PC-3 (cell line): ENCODE results near the gene PACSIN1. TPM values are rescaled to one million over a fixed set of nuclear protein-coding genes. Genes with fewer than 3 reads are reported as not detected.

Experiments used
- ATAC-seq: fragments of 200-7000 bp; cut with Tn5 transposase; 2 replicates; pipeline ENCODE4 v1.9.1; 2020; ENCODE audit warnings: mild to moderate bottlenecking, moderate library complexity
- BruUV-seq: library from RNA; stranded (reverse); fragments of 400-500 nt; replicated peaks from 2 replicates; lab custom pipeline; 2021; lab: Mats Ljungman, UMichigan
- CTCF ChIA-PET: fragments of 300-600 bp; sonication (Branson Sonifier 250); formaldehyde crosslinking; loops from one replicate; lab custom pipeline; 2022; ENCODE audit warnings: antibody characterized with exemption; lab: Charles Lee
- POLR2A ChIA-PET: fragments of 300-600 bp; sonication (Branson Sonifier 250); formaldehyde crosslinking; loops from one replicate; lab custom pipeline; 2022; ENCODE audit warnings: antibody characterized with exemption; ENCODE audit not compliant: unreplicated experiment; lab: Charles Lee
- DNase-seq: peaks from one replicate; pipeline ENCODE4 v3.0.0-alpha.2; 2015
- H2AFZ ChIP-seq: fragments of 300-600 bp; sonication (generic); 2 replicates; pipeline ENCODE4 v1.6.0; 2016; ENCODE audit warnings: antibody characterized with exemption, low read length
- H3F3A ChIP-seq: fragments of 300-600 bp; sonication (generic); one replicate; pipeline ENCODE4 v1.6.0; 2017; ENCODE audit warnings: antibody characterized with exemption, low read length, control low read depth, mild to moderate bottlenecking; ENCODE audit not compliant: unreplicated experiment
- H3K27ac ChIP-seq: fragments of 300-600 bp; sonication (generic); 2 replicates; pipeline ENCODE4 v1.5.1; 2016; ENCODE audit warnings: mild to moderate bottlenecking, low read length
- H3K27me3 ChIP-seq: fragments of 300-600 bp; sonication (generic); 2 replicates; pipeline ENCODE4 v1.6.1; 2016; ENCODE audit warnings: low read length, mixed read lengths
- H3K36me3 ChIP-seq: fragments of 300-600 bp; sonication (generic); 2 replicates; pipeline ENCODE4 v1.6.1; 2016; ENCODE audit warnings: low read depth, mixed run types, low read length, mixed read lengths
- H3K4me1 ChIP-seq: fragments of 300-600 bp; sonication (generic); 2 replicates; pipeline ENCODE4 v1.5.1; 2016; ENCODE audit warnings: low read length; ENCODE audit not compliant: insufficient read depth
- H3K4me2 ChIP-seq: fragments of 300-600 bp; sonication (generic); 2 replicates; pipeline ENCODE4 v1.6.0; 2016; ENCODE audit warnings: low read length
- H3K4me3 ChIP-seq: fragments of 300-600 bp; sonication (generic); 2 replicates; pipeline ENCODE4 v1.5.1; 2016; ENCODE audit warnings: mild to moderate bottlenecking, low read length, mixed read lengths
- H3K79me2 ChIP-seq: fragments of 300-600 bp; sonication (generic); 2 replicates; pipeline ENCODE4 v1.6.1; 2017; ENCODE audit warnings: low read length, mixed read lengths
- H3K9ac ChIP-seq: fragments of 300-600 bp; sonication (generic); 2 replicates; pipeline ENCODE4 v1.6.0; 2016; ENCODE audit warnings: mild to moderate bottlenecking, low read length
- H3K9me2 ChIP-seq: fragments of 300-600 bp; sonication (generic); replicated peaks from 2 replicates; pipeline ENCODE4 v1.6.1; 2016; ENCODE audit warnings: mixed run types, low read length, mixed read lengths
- H3K9me3 ChIP-seq: fragments of 300-600 bp; sonication (generic); 2 replicates; pipeline ENCODE4 v1.6.1; 2016; ENCODE audit warnings: low read length, mixed read lengths
- H4K20me1 ChIP-seq: fragments of 300-600 bp; sonication (generic); 2 replicates; pipeline ENCODE4 v1.6.1; 2016; ENCODE audit warnings: low read length, mixed read lengths
- EZH2 ChIP-seq: fragments of 300-600 bp; sonication (generic); IDR thresholded peaks from one replicate; pipeline ENCODE4 v1.6.1; 2017; ENCODE audit warnings: antibody characterized with exemption, mild to moderate bottlenecking, low read length; ENCODE audit not compliant: unreplicated experiment
- EZH2phosphoT487 ChIP-seq: fragments of 300-600 bp; sonication (generic); IDR thresholded peaks from 2 replicates; pipeline ENCODE4 v1.6.1; 2018; ENCODE audit warnings: mild to moderate bottlenecking, antibody characterized with exemption, low read length, borderline replicate concordance
- intact Hi-C: fragments of 100-400 bp; cut with micrococcal nuclease; formaldehyde crosslinking; loops from 2 replicates; pipeline ENCODE4 v1.9.0; 2023
- total RNA-seq: library from RNA; depleted of rRNA; stranded (reverse); fragments of >200 nt; gene quantifications from 2 replicates; pipeline ENCODE4 v1.2.3, GENCODE V29; 2014
- TF ChIP-seq, protein P1 (sequence below): fragments of 300-600 bp; sonication (generic); conservative IDR thresholded peaks from 2 replicates; pipeline ENCODE4 v1.5.1; 2017; ENCODE audit warnings: antibody characterized with exemption, low read depth, mild to moderate bottlenecking, low read length

PACSIN1 gene
- total RNA-seq, 1 experiment from 2014 or later = 2.3 TPM

DNA sequence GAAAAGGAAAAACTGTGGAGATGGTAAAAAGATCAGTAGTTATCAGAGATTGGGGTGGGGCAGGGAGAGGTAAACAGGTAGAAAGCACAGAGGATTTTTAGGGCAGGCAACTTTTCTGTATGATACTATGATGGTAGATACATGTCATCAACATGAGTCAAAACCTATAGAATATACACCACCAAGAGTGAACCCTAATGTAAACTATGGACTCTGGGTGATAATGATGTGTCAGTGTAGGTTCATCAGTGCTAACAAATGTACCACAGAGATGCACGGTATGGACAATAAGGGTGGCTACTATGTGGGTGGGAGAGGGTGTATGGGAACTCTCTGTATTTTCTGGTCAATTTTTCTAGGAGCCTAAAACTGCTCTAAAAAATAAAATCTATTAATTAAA, 18.5 kb downstream of the PACSIN1 start:
- H3K9ac ChIP-seq = no peak overlapping the region
- BruUV-seq = no TSS peak
- TF ChIP-seq, protein P1, sequence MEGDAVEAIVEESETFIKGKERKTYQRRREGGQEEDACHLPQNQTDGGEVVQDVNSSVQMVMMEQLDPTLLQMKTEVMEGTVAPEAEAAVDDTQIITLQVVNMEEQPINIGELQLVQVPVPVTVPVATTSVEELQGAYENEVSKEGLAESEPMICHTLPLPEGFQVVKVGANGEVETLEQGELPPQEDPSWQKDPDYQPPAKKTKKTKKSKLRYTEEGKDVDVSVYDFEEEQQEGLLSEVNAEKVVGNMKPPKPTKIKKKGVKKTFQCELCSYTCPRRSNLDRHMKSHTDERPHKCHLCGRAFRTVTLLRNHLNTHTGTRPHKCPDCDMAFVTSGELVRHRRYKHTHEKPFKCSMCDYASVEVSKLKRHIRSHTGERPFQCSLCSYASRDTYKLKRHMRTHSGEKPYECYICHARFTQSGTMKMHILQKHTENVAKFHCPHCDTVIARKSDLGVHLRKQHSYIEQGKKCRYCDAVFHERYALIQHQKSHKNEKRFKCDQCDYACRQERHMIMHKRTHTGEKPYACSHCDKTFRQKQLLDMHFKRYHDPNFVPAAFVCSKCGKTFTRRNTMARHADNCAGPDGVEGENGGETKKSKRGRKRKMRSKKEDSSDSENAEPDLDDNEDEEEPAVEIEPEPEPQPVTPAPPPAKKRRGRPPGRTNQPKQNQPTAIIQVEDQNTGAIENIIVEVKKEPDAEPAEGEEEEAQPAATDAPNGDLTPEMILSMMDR = no peak
- TF ChIP-seq EZH2 (no peak), EZH2phosphoT487 (no peak)
- ChIA-PET POLR2A (no interaction called here), CTCF (no interaction called here)
- no peak overlapping the region for H3K4me3 ChIP-seq
- peak; percentile 12; the same call in 1 of the 2 replicates for ATAC-seq
- intact Hi-C loops = no loop called here
- H3K9me2 ChIP-seq = no peaks in the 10 kb centered on the region
- no peaks in the 10 kb centered on the region for H3K36me3 ChIP-seq
- no peaks in the 10 kb centered on the region for H3F3A ChIP-seq
- H4K20me1 ChIP-seq = no peaks in the 10 kb centered on the region
- H3K4me2 ChIP-seq = peak overlapping the region; percentile 55; the same call in 1 of the 2 replicates
- peak; percentile 32 for DNase-seq
- H2AFZ ChIP-seq = no peak overlapping the region
- H3K27me3 ChIP-seq = no peaks in the 10 kb centered on the region
- no peaks in the 10 kb centered on the region for H3K79me2 ChIP-seq
- peaks cover 20% of the 10 kb centered on the region for H3K4me1 ChIP-seq
- no peaks in the 10 kb centered on the region for H3K9me3 ChIP-seq
- H3K27ac ChIP-seq = no peak overlapping the region

DNA sequence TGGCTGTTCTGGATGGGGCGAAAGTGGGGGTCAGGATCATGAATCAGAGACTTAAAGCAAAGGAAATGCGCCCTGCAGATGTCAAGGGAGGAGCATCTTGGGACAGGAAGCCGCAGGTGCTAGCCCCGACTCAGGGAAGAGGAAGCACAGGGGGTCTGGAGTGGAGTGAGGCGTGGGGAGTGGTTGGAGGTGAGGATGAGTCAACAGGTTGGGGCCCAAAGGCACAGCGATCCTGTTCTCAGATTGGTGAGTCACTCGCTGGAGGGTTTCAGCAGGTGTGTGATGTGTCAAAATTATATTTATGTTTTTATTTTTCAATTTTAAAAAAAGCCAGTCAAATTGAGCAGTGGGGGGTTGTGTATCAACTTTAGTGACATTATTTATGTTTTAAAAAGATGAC, 19.0 kb downstream of the PACSIN1 start:
- ChIA-PET POLR2A (no interaction called here), CTCF (no interaction called here)
- BruUV-seq = no TSS peak
- Histone ChIP-seq H3K36me3 (no peaks in the 10 kb centered on the region), H3K4me3 (no peak overlapping the region), H3K9ac (no peak overlapping the region), H3K79me2 (no peaks in the 10 kb centered on the region), H4K20me1 (no peaks in the 10 kb centered on the region), H3K9me3 (no peaks in the 10 kb centered on the region), H3K9me2 (no peaks in the 10 kb centered on the region), H3K27me3 (no peaks in the 10 kb centered on the region), H3K4me2 (peak overlapping the region; percentile 55), H3F3A (no peaks in the 10 kb centered on the region), H3K27ac (no peak overlapping the region), H2AFZ (no peak overlapping the region), H3K4me1 (peaks cover 20% of the 10 kb centered on the region)
- TF ChIP-seq EZH2phosphoT487 (no peak), EZH2 (no peak)
- TF ChIP-seq, protein P1 = no peak
- DNase-seq = peak; percentile 90
- intact Hi-C loops = no loop called here
- peak; percentile 91 for ATAC-seq

DNA sequence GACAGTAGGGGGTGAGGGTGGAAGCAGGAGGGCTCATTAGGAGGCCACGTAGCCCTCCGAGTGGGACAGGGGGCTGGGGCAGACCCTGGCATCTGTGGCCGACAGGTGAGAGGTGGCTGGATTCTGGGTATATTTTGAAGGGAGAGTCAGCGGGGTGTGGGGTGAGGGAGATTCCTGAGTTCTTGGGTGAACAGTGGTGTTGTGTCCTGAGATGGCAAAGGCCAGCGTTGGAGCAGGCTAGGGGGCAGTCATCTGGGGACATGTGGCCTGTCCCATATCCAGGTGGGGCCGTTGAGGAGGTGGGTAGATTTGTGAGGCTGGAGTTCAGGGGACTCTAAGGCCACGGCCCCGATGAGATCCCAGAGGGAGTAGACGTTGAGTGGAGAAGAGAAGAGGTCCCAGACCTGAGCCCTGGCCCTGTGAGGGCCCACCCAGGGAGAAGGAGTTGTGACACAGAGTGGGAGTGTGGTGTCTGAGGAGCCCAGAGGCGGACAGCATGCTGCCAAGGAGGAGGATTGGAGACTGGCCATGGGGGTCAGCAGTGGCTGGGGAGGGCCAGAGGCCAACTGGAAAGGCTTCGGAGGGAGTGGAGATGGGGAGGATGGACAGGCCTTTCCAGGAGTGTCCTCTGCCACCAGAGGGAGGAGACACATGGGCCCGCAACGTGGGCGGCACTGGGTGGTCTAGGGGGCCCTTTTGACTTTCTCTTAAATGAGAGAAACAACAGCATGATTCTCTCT, 19.6 kb downstream of the PACSIN1 start:
- peaks cover 20% of the 10 kb centered on the region for H3K4me1 ChIP-seq
- no peak overlapping the region for H3K27ac ChIP-seq
- H3F3A ChIP-seq = no peaks in the 10 kb centered on the region
- H3K9ac ChIP-seq = no peak overlapping the region
- H4K20me1 ChIP-seq = no peaks in the 10 kb centered on the region
- no TSS peak for BruUV-seq
- no peaks in the 10 kb centered on the region for H3K79me2 ChIP-seq
- ChIA-PET CTCF (no interaction called here), POLR2A (no interaction called here)
- H2AFZ ChIP-seq = no peak overlapping the region
- no peak for ATAC-seq
- no peak for TF ChIP-seq EZH2
- no peak for TF ChIP-seq EZH2phosphoT487
- no peaks in the 10 kb centered on the region for H3K27me3 ChIP-seq
- no peaks in the 10 kb centered on the region for H3K36me3 ChIP-seq
- intact Hi-C loops = no loop called here
- peak overlapping the region; percentile 55; the same call in 1 of the 2 replicates for H3K4me2 ChIP-seq
- H3K4me3 ChIP-seq = no peak overlapping the region
- no peak for DNase-seq
- H3K9me2 ChIP-seq = no peaks in the 10 kb centered on the region
- no peaks in the 10 kb centered on the region for H3K9me3 ChIP-seq
